ENCODE results near the gene COX6B2. TPM values are rescaled to one million over a fixed set of nuclear protein-coding genes. Genes with fewer than 3 reads are reported as not detected.

The COX6B2 gene
- total and polyA plus RNA-seq, 4 donors: not detected

GRCh38 chr19:55312621-55313512 is 41.7 kb downstream of the COX6B2 start (continued):
- TF ChIP-seq TAF1 (conservative IDR thresholded peaks at IDR 0.05) (no peak), RXRA (IDR thresholded peaks at IDR 0.05) (no peak), HNF4A (conservative IDR thresholded peaks at IDR 0.05) (no peak)

GRCh38 chr19:55311797-55312196 is 42.7 kb downstream of the COX6B2 start:
- Histone ChIP-seq H3K27me3 (ENCODE audit: control insufficient read depth in 4 of 4, insufficient read depth in 4 of 4, low read length in 3 of 4) (peaks cover 0 to 4% (median 0%) of the 10 kb centered on the region in 4 donors), H3K36me3 (ENCODE audit: control insufficient read depth in 4 of 4, insufficient read depth in 3 of 4, low read depth in 1 of 4, low read length in 3 of 4) (no peaks in the 10 kb centered on the region), H3K4me3 (ENCODE audit: low read depth in 1 of 3, low read length in 3 of 3) (no peak overlapping the region), H3K9ac (ENCODE audit: low read depth in 1 of 2, low read length in 2 of 2) (no peak overlapping the region), H3K27ac (ENCODE audit: low read depth in 1 of 2, low read length in 2 of 2) (no peak overlapping the region), H3K9me3 (ENCODE audit: control insufficient read depth in 4 of 4, low read length in 3 of 4) (peaks cover 0 to 4% (median 1%) of the 10 kb centered on the region in 4 donors), H3K4me1 (ENCODE audit: control insufficient read depth in 4 of 4, insufficient read depth in 4 of 4, low read length in 3 of 4) (no peaks in the 10 kb centered on the region)
- no peak for DNase-seq (ENCODE audit: low spot score)
- TF ChIP-seq TAF1 (conservative IDR thresholded peaks at IDR 0.05) (no peak), ATF3 (IDR thresholded peaks at IDR 0.05) (no peak), EGR1 (IDR thresholded peaks at IDR 0.05; ENCODE audit: low read depth in 2 of 2) (no peak), RAD21 (IDR thresholded peaks at IDR 0.05) (no peak), REST (IDR thresholded peaks at IDR 0.05) (no peak), ZBTB33 (IDR thresholded peaks at IDR 0.05) (no peak), FOXA2 (IDR thresholded peaks at IDR 0.05) (no peak), NR2F2 (IDR thresholded peaks at IDR 0.05) (no peak), FOXA1 (IDR thresholded peaks at IDR 0.05) (no peak), HNF4G (IDR thresholded peaks at IDR 0.05) (no peak), YY1 (IDR thresholded peaks at IDR 0.05) (no peak), JUND (IDR thresholded peaks at IDR 0.05) (no peak), SP1 (IDR thresholded peaks at IDR 0.05) (no peak), MAX (IDR thresholded peaks at IDR 0.05) (no peak), RXRA (IDR thresholded peaks at IDR 0.05) (no peak), CTCF (IDR thresholded peaks at IDR 0.05; ENCODE audit: low read depth, low read length, missing input control) (no peak), HNF4A (conservative IDR thresholded peaks at IDR 0.05) (no peak)
- WGBS: 87% methylated on average over 18 of the region's 18 CpGs
